Measurements from ENCODE around the gene GDPGP1. TPM values are rescaled to one million over a fixed set of nuclear protein-coding genes. Genes with fewer than 3 reads are reported as not detected.

GDPGP1 gene
- total and polyA plus RNA-seq, 2 experiments from 2014 or later, result 0.61 to 3.8 TPM

DNA sequence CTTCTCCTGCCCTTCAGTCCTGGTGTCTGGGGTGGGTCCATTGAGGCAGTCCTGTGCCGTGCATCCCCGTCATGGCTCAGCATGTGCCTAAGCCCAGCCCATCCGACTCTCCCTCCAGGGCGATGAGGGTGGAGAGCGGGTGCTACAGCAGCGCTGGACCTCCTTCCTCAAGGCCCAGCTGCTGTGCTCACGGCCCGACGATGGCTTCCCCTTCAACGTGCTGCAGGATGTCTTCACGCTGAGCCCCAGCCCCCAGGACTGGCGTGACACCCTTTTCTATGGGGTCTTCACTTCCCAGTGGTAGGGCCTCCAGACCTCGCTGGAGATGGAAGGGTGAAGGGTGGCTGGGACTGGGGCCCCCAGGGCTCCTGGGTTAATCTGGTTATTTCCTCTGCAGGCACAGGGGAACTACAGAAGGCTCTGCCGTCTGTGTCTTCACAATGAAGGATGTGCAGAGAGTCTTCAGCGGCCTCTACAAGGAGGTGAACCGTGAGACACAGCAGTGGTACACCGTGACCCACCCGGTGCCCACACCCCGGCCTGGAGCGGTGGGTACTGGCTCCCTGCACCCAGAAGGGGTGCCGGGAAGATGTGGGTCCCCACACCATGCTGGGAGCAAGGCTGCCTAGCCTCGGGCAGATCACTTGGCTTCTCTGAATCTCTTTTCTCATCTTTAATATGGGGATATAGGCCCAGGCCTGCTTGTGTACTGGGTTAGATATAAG lies 10.4 kb upstream of the GDPGP1 start (continued):
- TF ChIP-seq, protein P1, sequence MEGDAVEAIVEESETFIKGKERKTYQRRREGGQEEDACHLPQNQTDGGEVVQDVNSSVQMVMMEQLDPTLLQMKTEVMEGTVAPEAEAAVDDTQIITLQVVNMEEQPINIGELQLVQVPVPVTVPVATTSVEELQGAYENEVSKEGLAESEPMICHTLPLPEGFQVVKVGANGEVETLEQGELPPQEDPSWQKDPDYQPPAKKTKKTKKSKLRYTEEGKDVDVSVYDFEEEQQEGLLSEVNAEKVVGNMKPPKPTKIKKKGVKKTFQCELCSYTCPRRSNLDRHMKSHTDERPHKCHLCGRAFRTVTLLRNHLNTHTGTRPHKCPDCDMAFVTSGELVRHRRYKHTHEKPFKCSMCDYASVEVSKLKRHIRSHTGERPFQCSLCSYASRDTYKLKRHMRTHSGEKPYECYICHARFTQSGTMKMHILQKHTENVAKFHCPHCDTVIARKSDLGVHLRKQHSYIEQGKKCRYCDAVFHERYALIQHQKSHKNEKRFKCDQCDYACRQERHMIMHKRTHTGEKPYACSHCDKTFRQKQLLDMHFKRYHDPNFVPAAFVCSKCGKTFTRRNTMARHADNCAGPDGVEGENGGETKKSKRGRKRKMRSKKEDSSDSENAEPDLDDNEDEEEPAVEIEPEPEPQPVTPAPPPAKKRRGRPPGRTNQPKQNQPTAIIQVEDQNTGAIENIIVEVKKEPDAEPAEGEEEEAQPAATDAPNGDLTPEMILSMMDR (conservative IDR thresholded peaks at IDR 0.05; ENCODE audit: low read depth in 2 of 2), result no peak
- no peak for TF ChIP-seq POLR2AphosphoS5 (IDR thresholded peaks at IDR 0.05; ENCODE audit: low read depth)

DNA sequence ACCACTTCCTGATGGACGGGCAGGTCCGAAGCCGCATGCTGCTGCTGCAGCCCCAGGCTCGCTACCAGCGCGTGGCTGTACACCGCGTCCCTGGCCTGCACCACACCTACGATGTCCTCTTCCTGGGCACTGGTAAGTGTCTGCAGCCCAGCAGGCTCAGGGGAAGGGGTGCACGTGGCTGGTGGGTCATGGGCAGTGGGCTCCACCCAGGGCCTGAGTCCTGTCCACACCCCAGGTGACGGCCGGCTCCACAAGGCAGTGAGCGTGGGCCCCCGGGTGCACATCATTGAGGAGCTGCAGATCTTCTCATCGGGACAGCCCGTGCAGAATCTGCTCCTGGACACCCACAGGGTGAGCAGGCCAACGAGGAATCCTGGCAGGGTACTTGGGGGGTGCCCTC lies 9.0 kb upstream of the GDPGP1 start:
- H3K4me1 ChIP-seq (ENCODE audit: insufficient read depth), result no peaks in the 10 kb centered on the region
- no peak for DNase-seq (ENCODE audit: low spot score)
- Mint-ChIP-seq H3K4me1 (no peaks in the 10 kb centered on the region), H3K36me3 (ENCODE audit: low read depth) (peaks cover 35% of the 10 kb centered on the region), H3K27ac (no peak overlapping the region), H3K9me3 (no peaks in the 10 kb centered on the region), H3K27me3 (ENCODE audit: insufficient read depth, low read depth, poor library complexity) (peaks cover 9% of the 10 kb centered on the region), H3K4me3 (no peak overlapping the region)
- H2AFZ ChIP-seq, result no peak overlapping the region
- H3F3A ChIP-seq (replicated peaks; ENCODE audit: low read depth), result no peaks in the 10 kb centered on the region
- no peak overlapping the region for H3K4me3 ChIP-seq
- H3K27ac ChIP-seq (ENCODE audit: low read depth), result no peak overlapping the region
- no peaks in the 10 kb centered on the region; the same call in 1 of the 2 replicates for H4K20me1 ChIP-seq (replicated peaks; ENCODE audit: insufficient read depth)
- H3K4me2 ChIP-seq, result no peak overlapping the region
- no peak for ATAC-seq
- H3K79me2 ChIP-seq (replicated peaks; ENCODE audit: insufficient read depth), result no peaks in the 10 kb centered on the region
- H3K36me3 ChIP-seq (ENCODE audit: insufficient read depth), result peaks cover 12% of the 10 kb centered on the region
- H3K27me3 ChIP-seq (ENCODE audit: insufficient read depth), result no peaks in the 10 kb centered on the region
- H3K9me2 ChIP-seq (ENCODE audit: insufficient read depth), result no peaks in the 10 kb centered on the region
- TF ChIP-seq EZH2phosphoT487 (IDR thresholded peaks at IDR 0.05; ENCODE audit: unreplicated experiment) (no peak), STAT1 (IDR thresholded peaks at IDR 0.05; ENCODE audit: unreplicated experiment) (no peak), ZNF331 (CRISPR knock-in tag; IDR thresholded peaks at IDR 0.05; ENCODE audit: low read depth) (no peak), JUNB (IDR thresholded peaks at IDR 0.05; ENCODE audit: unreplicated experiment) (no peak), POLR2AphosphoS5 (IDR thresholded peaks at IDR 0.05; ENCODE audit: low read depth) (no peak), CREB1 (CRISPR knock-in tag; IDR thresholded peaks at IDR 0.05; ENCODE audit: low read depth) (no peak), EZH2 (IDR thresholded peaks at IDR 0.05; ENCODE audit: low read depth, unreplicated experiment) (no peak)
- TF ChIP-seq, protein P2, sequence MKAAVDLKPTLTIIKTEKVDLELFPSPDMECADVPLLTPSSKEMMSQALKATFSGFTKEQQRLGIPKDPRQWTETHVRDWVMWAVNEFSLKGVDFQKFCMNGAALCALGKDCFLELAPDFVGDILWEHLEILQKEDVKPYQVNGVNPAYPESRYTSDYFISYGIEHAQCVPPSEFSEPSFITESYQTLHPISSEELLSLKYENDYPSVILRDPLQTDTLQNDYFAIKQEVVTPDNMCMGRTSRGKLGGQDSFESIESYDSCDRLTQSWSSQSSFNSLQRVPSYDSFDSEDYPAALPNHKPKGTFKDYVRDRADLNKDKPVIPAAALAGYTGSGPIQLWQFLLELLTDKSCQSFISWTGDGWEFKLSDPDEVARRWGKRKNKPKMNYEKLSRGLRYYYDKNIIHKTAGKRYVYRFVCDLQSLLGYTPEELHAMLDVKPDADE (IDR thresholded peaks at IDR 0.05), result no peak
- TF ChIP-seq, protein P1 (conservative IDR thresholded peaks at IDR 0.05; ENCODE audit: low read depth in 2 of 2), result no peak
- TF ChIP-seq, protein P3, sequence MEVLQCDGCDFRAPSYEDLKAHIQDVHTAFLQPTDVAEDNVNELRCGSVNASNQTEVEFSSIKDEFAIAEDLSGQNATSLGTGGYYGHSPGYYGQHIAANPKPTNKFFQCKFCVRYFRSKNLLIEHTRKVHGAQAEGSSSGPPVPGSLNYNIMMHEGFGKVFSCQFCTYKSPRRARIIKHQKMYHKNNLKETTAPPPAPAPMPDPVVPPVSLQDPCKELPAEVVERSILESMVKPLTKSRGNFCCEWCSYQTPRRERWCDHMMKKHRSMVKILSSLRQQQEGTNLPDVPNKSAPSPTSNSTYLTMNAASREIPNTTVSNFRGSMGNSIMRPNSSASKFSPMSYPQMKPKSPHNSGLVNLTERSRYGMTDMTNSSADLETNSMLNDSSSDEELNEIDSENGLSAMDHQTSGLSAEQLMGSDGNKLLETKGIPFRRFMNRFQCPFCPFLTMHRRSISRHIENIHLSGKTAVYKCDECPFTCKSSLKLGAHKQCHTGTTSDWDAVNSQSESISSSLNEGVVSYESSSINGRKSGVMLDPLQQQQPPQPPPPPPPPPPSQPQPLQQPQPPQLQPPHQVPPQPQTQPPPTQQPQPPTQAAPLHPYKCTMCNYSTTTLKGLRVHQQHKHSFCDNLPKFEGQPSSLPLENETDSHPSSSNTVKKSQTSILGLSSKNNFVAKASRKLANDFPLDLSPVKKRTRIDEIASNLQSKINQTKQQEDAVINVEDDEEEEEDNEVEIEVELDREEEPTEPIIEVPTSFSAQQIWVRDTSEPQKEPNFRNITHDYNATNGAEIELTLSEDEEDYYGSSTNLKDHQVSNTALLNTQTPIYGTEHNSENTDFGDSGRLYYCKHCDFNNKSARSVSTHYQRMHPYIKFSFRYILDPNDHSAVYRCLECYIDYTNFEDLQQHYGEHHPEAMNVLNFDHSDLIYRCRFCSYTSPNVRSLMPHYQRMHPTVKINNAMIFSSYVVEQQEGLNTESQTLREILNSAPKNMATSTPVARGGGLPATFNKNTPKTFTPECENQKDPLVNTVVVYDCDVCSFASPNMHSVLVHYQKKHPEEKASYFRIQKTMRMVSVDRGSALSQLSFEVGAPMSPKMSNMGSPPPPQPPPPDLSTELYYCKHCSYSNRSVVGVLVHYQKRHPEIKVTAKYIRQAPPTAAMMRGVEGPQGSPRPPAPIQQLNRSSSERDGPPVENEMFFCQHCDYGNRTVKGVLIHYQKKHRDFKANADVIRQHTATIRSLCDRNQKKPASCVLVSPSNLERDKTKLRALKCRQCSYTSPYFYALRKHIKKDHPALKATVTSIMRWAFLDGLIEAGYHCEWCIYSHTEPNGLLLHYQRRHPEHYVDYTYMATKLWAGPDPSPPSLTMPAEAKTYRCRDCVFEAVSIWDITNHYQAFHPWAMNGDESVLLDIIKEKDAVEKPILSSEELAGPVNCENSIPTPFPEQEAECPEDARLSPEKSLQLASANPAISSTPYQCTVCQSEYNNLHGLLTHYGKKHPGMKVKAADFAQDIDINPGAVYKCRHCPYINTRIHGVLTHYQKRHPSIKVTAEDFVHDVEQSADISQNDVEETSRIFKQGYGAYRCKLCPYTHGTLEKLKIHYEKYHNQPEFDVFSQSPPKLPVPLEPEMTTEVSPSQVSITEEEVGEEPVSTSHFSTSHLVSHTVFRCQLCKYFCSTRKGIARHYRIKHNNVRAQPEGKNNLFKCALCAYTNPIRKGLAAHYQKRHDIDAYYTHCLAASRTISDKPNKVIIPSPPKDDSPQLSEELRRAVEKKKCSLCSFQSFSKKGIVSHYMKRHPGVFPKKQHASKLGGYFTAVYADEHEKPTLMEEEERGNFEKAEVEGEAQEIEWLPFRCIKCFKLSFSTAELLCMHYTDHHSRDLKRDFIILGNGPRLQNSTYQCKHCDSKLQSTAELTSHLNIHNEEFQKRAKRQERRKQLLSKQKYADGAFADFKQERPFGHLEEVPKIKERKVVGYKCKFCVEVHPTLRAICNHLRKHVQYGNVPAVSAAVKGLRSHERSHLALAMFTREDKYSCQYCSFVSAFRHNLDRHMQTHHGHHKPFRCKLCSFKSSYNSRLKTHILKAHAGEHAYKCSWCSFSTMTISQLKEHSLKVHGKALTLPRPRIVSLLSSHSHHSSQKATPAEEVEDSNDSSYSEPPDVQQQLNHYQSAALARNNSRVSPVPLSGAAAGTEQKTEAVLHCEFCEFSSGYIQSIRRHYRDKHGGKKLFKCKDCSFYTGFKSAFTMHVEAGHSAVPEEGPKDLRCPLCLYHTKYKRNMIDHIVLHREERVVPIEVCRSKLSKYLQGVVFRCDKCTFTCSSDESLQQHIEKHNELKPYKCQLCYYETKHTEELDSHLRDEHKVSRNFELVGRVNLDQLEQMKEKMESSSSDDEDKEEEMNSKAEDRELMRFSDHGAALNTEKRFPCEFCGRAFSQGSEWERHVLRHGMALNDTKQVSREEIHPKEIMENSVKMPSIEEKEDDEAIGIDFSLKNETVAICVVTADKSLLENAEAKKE (CRISPR knock-in tag; IDR thresholded peaks at IDR 0.05), result no peak
